Measurements from ENCODE around the gene COL6A1.
"Not testable (repeated sequence)": the region's sequence is repeated elsewhere in the genome, so short reads cannot be mapped to it uniquely, and the experiment has no call there.

Gene COL6A1

DNA sequence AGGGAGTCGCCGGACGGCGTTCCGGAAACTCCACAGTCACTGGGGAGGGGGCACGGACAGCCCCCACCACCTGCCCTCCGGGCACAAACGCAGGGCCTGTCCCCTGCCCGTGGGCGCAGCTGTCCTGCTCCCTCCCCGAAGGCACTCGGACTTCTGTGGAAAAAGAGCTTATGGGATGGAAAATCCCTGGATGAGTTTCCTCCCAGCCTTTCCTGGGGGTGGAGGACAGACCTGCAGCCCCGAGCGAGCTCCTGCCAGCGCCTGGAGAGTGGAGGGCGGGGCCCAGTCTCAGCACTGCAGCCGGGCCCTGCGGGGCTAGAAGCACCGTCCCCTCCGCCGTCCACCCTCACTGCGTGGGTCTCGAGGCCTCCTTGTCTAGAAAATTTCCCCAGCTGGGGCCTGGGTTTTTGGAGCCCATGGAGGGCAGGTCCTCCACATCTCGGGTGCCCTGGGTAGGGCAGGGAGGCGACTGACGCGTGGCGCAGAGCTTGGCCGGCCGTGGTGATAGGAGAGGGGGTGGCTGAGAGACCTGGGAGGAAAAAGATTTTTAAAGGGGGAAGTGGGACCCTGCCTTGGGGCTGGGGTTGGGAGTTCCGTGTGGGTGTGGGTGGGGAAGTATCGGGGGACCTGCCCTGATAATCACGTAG, 6.4 kb upstream of the COL6A1 start:
- TF ChIP-seq, protein P1, sequence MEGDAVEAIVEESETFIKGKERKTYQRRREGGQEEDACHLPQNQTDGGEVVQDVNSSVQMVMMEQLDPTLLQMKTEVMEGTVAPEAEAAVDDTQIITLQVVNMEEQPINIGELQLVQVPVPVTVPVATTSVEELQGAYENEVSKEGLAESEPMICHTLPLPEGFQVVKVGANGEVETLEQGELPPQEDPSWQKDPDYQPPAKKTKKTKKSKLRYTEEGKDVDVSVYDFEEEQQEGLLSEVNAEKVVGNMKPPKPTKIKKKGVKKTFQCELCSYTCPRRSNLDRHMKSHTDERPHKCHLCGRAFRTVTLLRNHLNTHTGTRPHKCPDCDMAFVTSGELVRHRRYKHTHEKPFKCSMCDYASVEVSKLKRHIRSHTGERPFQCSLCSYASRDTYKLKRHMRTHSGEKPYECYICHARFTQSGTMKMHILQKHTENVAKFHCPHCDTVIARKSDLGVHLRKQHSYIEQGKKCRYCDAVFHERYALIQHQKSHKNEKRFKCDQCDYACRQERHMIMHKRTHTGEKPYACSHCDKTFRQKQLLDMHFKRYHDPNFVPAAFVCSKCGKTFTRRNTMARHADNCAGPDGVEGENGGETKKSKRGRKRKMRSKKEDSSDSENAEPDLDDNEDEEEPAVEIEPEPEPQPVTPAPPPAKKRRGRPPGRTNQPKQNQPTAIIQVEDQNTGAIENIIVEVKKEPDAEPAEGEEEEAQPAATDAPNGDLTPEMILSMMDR (IDR thresholded peaks at IDR 0.05; ENCODE audit: borderline replicate concordance, insufficient read depth, low read depth, low read length): no peak
- no peak overlapping the region for H3K4me3 ChIP-seq (ENCODE audit: low read depth, low read length)

DNA sequence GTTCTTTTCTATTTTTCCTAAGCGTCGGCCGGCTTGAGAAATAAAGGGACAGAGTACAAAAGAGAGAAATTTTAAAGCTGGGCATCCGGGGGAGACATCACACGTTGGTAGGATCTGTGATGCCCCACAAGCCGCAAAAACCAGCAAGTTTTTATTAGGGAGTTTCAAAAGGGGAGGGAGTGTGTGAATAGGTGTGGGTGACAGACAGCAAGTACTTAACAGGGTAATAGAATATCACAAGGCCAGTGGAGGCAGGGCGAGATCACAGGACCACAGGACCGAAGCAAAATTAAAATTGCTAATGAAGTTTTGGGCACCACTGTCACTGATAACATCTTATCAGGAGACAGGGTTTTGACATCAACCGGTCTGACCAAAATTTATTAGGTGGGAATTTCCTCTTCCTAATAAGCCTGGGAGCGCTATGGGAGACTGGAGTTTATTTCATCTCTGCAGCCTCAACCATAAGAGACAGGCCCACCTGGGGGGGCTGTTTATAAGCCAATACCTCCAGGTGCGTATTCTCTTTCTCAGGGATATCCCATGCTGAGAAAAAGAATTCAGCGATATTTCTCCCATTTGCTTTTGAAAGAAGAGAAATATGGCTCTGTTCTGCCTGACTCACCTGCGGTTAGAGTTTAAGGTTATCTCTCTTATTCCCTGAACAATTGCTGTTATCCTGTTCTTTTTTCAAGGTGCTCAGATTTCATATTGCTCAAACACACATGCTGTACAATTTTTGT, 5.7 kb upstream of the COL6A1 start:
- not testable (repeated sequence) for H3K4me3 ChIP-seq (ENCODE audit: low read depth, low read length)

DNA sequence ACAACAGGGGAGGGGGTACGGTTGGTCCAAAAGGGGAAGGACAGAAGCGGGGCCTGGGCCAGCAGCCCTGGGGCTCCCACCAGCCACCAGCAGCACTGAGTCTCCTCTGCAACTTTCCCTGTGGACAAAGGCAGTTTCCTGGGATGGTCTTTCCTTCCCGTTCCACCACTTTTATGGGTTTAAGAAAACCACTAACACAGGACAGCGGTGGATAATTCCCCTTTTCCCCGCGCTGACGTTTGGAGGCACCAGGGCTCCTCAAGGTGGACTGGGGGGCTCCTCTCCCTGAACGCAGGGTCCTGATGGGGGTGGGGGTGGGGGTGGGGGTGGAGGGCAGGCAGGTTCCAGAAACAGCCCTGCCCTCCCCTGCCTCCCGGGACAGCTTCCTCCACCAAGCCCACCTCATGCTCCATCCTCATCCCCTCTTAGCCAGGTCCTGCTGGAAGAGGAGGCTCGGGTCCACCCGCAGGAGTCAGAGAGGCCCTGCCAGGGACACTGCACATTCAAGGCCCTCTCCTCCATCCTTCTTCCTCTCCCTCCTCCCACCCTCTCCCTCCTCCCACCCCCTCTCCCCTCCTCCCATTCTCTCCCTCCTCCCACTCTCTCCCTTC, 4.8 kb upstream of the COL6A1 start:
- TF ChIP-seq, protein P1 (IDR thresholded peaks at IDR 0.05; ENCODE audit: borderline replicate concordance, insufficient read depth, low read depth, low read length): no peak
- no peak overlapping the region for H3K4me3 ChIP-seq (ENCODE audit: low read depth, low read length)

DNA sequence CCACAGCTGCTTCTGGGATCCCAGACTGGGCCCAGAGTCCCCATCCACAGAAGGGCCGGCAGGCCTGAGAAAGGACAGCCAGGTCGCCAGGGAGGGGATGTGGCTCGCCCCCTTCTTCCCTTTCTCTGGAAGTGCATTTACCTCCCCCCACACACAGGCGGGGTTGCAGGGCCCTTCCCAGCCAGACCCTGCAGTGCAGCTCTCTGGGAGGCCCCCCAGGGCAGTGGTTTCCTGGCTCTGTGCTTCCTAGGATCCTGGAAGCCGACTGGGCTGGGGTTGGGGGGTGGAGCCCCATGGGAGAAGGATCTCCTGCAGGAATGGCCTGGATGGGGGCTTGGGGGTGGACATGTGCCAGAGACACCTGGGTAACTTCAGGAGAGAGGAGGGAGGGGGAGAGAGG, 4.2 kb upstream of the COL6A1 start:
- H3K4me3 ChIP-seq (ENCODE audit: low read depth, low read length): no peak overlapping the region
- TF ChIP-seq, protein P1 (IDR thresholded peaks at IDR 0.05; ENCODE audit: borderline replicate concordance, insufficient read depth, low read depth, low read length): no peak

DNA sequence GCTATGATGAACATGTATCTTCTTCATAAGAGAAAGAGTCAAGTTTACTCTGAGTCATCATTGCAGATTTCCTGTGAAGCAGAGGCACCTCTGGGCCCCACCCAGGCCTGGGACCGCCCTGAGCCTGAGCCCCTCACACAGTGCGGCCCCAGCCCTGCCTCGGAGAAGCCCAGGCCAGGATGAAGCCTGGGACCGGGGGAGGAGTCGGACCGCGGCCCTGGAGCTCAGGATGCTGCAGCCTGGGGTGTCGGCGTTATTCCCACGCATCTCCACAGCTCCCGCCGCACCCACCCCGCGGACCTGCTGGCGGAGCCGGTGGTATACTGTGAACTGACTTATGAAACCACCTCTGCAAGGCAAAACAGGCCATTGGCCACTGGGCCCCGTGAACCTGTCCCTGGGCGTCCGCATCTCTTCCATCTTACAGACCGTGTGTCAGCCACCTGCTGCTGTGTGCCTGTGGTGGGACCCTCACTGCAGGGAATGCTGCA, 2.4 kb upstream of the COL6A1 start:
- TF ChIP-seq, protein P1 (IDR thresholded peaks at IDR 0.05; ENCODE audit: borderline replicate concordance, insufficient read depth, low read depth, low read length): no peak
- no peak overlapping the region for H3K4me3 ChIP-seq (ENCODE audit: low read depth, low read length)

DNA sequence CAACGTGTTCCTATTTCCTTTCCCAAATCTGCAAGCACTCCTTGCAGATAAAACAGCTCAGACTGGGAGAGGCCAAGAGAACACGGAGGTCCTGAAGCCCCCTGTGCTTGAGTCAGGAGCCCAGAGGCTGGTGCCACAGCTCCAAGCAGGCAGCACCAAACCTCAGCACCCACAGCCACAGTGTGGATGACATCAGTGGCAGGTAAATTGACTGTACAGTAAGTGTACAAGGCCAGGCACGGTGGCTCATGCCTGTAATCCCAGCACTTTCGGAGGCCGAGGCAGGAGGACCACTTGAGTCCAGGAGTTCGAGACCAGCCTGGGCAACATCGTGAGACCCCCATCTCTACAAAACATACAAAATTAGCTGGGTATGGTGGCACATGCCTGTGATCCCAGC, 1.9 kb upstream of the COL6A1 start:
- H3K4me3 ChIP-seq (ENCODE audit: low read depth, low read length): no peak overlapping the region
- TF ChIP-seq, protein P1 (IDR thresholded peaks at IDR 0.05; ENCODE audit: borderline replicate concordance, insufficient read depth, low read depth, low read length): no peak

DNA sequence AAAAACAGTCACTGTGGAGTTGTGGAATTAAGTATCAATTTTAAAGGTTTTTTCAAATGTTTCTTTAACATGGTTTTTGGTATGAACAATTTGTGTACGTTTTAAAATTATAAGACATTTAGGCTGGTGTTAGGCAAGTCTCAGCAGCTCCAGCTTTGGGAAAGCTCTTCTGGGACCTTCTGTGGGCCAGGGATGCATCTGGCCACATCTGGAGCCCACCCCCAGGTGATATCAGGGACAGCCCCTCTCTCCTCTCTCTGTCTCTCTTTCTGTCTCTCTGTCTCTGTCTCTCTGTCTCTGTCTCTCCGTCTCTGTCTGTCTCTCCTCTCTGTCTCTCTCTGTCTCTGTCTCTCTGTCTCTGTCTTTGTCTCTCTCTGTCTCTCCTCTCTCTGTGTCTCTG, 1.3 kb upstream of the COL6A1 start:
- H3K4me3 ChIP-seq (ENCODE audit: low read depth, low read length): no peak overlapping the region

More for the DNA sequence above, 1.3 kb upstream of the COL6A1 start:
- TF ChIP-seq, protein P1 (IDR thresholded peaks at IDR 0.05; ENCODE audit: borderline replicate concordance, insufficient read depth, low read depth, low read length): no peak
